ENCODE data around the gene TBC1D9. TPM values are rescaled to one million over a fixed set of nuclear protein-coding genes. Genes with fewer than 3 reads are reported as not detected.

TBC1D9 gene
- total and polyA plus RNA-seq, 9 donors = 13.2 to 28.8 (median 21.4) TPM

DNA sequence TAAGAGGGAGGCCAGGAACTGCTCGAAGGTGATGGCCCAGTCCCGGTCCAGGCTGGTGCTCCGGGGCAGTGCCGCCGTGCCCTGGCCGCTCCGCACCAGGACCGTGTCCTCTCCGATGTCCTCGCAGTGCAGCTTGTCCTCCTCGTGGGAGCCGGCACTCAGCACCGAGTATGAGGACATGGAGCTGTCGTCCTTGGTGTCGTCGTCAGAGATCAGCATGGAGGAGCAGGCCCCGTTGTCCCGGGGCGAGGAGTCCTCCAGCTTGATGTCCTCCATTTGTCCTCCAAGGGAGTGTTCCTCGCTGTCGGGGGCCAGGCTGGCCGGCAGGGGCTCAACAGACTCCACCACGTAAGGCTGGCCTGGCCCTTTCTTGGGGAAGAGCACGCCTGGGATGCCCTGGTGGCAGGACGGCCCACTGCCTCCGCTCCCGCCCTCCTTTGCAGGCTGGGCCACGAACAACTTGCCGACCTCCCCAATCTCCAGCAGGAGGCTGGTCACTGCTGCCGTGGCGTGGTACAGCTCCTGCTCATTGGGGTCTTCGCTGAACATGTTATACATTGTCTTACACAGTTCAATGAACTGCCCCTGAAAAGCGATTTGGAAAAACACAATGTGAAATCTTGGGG lies 133.7 kb downstream of the TBC1D9 start:
- intact Hi-C loops (cut with DNase I) = loop anchor here in 1 of 4 donors (10.0 kb wide), 1 partner anchor 728 kb away; no protein-coding TSS in a partner anchor
- TF ChIP-seq POLR2A (IDR thresholded peaks at IDR 0.05) = no peak
- Histone ChIP-seq H3K4me1 (ENCODE audit: insufficient read depth) (no peaks in the 10 kb centered on the region), H3K4me3 (no peak overlapping the region), H3K27ac (no peak overlapping the region), H3K27me3 (no peaks in the 10 kb centered on the region), H3K9me3 (no peaks in the 10 kb centered on the region), H3K36me3 (no peaks in the 10 kb centered on the region)
- 91% methylated on average over 28 to 33 of the region's 33 CpGs for WGBS, 3 donors
- DNase-seq = no peak

DNA sequence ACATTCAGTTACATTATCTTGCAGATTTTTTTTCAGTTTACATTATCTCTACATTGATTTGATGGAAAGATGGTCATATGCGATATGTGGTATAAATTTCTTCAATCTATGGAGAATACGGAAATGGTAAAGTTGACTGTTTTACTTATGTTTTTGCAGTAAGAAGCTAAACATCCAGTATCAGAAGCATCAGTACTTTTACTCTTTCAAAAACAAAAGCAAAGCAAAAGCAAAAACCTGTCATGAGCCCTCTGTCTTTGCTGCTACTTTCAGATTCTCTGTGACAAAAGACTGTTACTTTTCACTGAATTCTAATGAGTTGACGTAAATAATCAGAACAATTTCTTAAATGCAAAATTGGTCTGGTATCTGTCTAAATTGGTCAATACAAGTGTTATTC lies 135.0 kb downstream of the TBC1D9 start:
- H3K9me3 ChIP-seq = no peaks in the 10 kb centered on the region
- no peak for DNase-seq
- H3K4me3 ChIP-seq = no peak overlapping the region
- no peaks in the 10 kb centered on the region for H3K27me3 ChIP-seq
- H3K36me3 ChIP-seq = no peaks in the 10 kb centered on the region
- WGBS, 3 donors = 93 to 97% (median 95%) methylated on average over 3 of the region's 3 CpGs
- TF ChIP-seq POLR2A (IDR thresholded peaks at IDR 0.05) (no peak), EP300 (IDR thresholded peaks at IDR 0.05) (no peak)
- TF ChIP-seq, protein P1, sequence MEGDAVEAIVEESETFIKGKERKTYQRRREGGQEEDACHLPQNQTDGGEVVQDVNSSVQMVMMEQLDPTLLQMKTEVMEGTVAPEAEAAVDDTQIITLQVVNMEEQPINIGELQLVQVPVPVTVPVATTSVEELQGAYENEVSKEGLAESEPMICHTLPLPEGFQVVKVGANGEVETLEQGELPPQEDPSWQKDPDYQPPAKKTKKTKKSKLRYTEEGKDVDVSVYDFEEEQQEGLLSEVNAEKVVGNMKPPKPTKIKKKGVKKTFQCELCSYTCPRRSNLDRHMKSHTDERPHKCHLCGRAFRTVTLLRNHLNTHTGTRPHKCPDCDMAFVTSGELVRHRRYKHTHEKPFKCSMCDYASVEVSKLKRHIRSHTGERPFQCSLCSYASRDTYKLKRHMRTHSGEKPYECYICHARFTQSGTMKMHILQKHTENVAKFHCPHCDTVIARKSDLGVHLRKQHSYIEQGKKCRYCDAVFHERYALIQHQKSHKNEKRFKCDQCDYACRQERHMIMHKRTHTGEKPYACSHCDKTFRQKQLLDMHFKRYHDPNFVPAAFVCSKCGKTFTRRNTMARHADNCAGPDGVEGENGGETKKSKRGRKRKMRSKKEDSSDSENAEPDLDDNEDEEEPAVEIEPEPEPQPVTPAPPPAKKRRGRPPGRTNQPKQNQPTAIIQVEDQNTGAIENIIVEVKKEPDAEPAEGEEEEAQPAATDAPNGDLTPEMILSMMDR (IDR thresholded peaks at IDR 0.05) = no peak
- intact Hi-C loops (cut with DNase I) = loop anchor here in 1 of 4 donors (10.0 kb wide), 1 partner anchor 726 kb away; no protein-coding TSS in a partner anchor
- H3K27ac ChIP-seq = no peak overlapping the region
- no peaks in the 10 kb centered on the region for H3K4me1 ChIP-seq (ENCODE audit: insufficient read depth)

DNA sequence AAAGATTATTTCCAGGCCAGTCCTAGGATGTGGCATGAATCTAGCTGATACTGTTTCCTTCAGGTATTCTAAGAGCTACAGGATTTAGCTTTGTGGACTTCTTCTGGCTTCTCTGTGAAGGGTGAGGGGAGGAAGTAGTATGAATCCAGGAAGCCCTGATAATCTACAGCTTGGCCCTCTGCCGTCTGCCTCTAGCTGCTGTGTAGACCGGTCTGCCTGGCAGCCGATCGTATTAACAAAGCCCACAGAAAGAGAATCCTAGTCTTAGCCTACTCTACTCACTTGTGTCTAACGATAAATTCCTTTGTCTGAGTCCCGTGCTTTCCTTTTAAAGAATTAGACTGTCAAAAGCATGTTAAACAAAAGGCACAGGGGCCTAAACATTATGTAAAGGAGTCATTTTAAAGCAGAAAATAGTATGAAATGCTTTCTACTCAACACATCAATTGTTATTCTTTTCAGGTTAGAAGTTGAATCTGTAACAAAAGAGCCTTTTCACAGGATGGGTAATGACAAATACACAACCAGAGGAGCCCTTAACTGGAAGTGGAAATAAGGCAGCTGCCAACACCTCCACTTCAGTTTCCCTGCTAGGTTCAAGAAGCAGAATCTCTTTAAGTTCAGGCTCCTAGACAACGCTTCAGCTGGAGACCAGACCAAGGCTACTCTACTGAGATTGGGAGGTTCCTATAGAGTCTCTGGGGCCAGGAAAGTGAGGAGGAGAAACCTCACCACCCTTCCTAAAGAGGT lies 138.5 kb downstream of the TBC1D9 start:
- 42 to 69% (median 51%) methylated on average over 7 of the region's 7 CpGs for WGBS, 3 donors
- Histone ChIP-seq H3K9me3 (no peaks in the 10 kb centered on the region), H3K4me3 (no peak overlapping the region), H3K27me3 (no peaks in the 10 kb centered on the region), H3K4me1 (ENCODE audit: insufficient read depth) (no peaks in the 10 kb centered on the region), H3K36me3 (no peaks in the 10 kb centered on the region), H3K27ac (no peak overlapping the region)
- TF ChIP-seq POLR2A (IDR thresholded peaks at IDR 0.05) (no peak), EP300 (IDR thresholded peaks at IDR 0.05) (no peak)
- TF ChIP-seq, protein P1 (IDR thresholded peaks at IDR 0.05) = no peak
- intact Hi-C loops (cut with DNase I) = no loop called here
- DNase-seq = no peak

DNA sequence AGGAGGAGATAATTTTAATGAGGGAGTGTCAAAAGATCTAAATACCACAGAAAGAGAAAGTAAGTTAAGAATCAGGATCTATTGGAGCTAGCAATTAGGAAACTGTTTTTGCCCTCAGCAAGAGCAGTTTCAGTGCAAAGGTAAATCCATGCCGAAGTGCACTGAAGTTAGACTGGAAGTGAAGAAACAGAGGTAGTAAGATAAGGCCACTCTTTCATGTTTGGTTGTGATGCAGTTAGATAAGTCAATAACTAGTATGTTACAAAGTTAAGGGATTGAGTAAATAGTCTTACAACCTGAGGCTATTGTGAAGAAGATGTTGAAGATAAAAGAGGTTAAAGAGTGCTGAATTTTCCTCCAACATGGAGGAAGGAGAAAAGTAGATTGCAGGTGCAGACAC lies 140.7 kb downstream of the TBC1D9 start:
- H3K4me1 ChIP-seq (ENCODE audit: insufficient read depth) = no peaks in the 10 kb centered on the region
- intact Hi-C loops (cut with DNase I) = no loop called here
- no peak overlapping the region for H3K4me3 ChIP-seq
- TF ChIP-seq POLR2A (IDR thresholded peaks at IDR 0.05) (no peak), EP300 (IDR thresholded peaks at IDR 0.05) (no peak)
- TF ChIP-seq, protein P1 (IDR thresholded peaks at IDR 0.05) = no peak
- 88 to 92% (median 89%) methylated on average over 1 of the region's 1 CpG for WGBS, 3 donors
- H3K27me3 ChIP-seq = no peaks in the 10 kb centered on the region
- H3K36me3 ChIP-seq = no peaks in the 10 kb centered on the region
- no peak overlapping the region for H3K27ac ChIP-seq
- no peak for DNase-seq
- no peaks in the 10 kb centered on the region for H3K9me3 ChIP-seq

GRCh38 chr4:140612357-140612756 lies 143.8 kb downstream of the TBC1D9 start:
- Histone ChIP-seq H3K36me3 (no peaks in the 10 kb centered on the region), H3K27me3 (no peaks in the 10 kb centered on the region), H3K27ac (no peak overlapping the region), H3K9me3 (no peaks in the 10 kb centered on the region), H3K4me1 (ENCODE audit: insufficient read depth) (no peaks in the 10 kb centered on the region), H3K4me3 (no peak overlapping the region)
- TF ChIP-seq, protein P1 (IDR thresholded peaks at IDR 0.05) = no peak
- no peak for TF ChIP-seq EP300 (IDR thresholded peaks at IDR 0.05)
- no peak for TF ChIP-seq POLR2A (IDR thresholded peaks at IDR 0.05)
- intact Hi-C loops (cut with DNase I) = no loop called here
- 2 to 14% (median 11%) methylated on average over 1 of the region's 1 CpG for WGBS, 3 donors
- DNase-seq = no peak
